GM19438 (cell line): ENCODE results near the gene SACS.
A peak's percentile ranks its signal among the peaks of the same experiment; 100 is the strongest.

Experiments
- ATAC-seq: cut with Tn5 transposase; IDR thresholded peaks from one replicate; pipeline ENCODE4 v1.9.1; 2021; ENCODE audit warnings: low read depth; ENCODE audit not compliant: unreplicated experiment

The SACS gene

GRCh38 chr13:23433171-23434153 lies at the start of gene SACS:
SACS (minus strand) TSS chr13:23433702; CDS start chr13:23411239, 22,463 bp downstream.
- ATAC-seq: no peak

- no peak for ATAC-seq
These were observed 46.8 kb upstream of the SACS start for GRCh38 chr13:23480324-23480723.

GRCh38 chr13:23477101-23477500 lies 43.6 kb upstream of the SACS start:
- no peak for ATAC-seq

- no peak for ATAC-seq
These were observed 39.7 kb upstream of the SACS start for GRCh38 chr13:23473221-23473620.

- no peak for ATAC-seq
These were observed 38.7 kb upstream of the SACS start for GRCh38 chr13:23472189-23472588.

- no peak for ATAC-seq
These were observed 37.5 kb upstream of the SACS start for GRCh38 chr13:23470790-23471614.

- no peak for ATAC-seq
These were observed 36.5 kb upstream of the SACS start for GRCh38 chr13:23469951-23470421.

GRCh38 chr13:23468811-23469210 lies 35.3 kb upstream of the SACS start:
- no peak for ATAC-seq

GRCh38 chr13:23467932-23468278 lies 34.4 kb upstream of the SACS start:
- no peak for ATAC-seq

GRCh38 chr13:23467048-23467931 lies 33.8 kb upstream of the SACS start:
- no peak for ATAC-seq

GRCh38 chr13:23466144-23467002 lies 32.9 kb upstream of the SACS start:
- peak; percentile 79 for ATAC-seq

GRCh38 chr13:23463661-23464060 lies 30.2 kb upstream of the SACS start:
- ATAC-seq: no peak

- ATAC-seq: no peak
These were observed 29.5 kb upstream of the SACS start for GRCh38 chr13:23462815-23463559.

GRCh38 chr13:23461544-23461943 lies 28.0 kb upstream of the SACS start:
- ATAC-seq: no peak

GRCh38 chr13:23460921-23461320 lies 27.4 kb upstream of the SACS start:
- ATAC-seq: no peak

GRCh38 chr13:23460309-23460708 lies 26.8 kb upstream of the SACS start:
- peak; percentile 62 for ATAC-seq

GRCh38 chr13:23458989-23459388 lies 25.5 kb upstream of the SACS start:
- no peak for ATAC-seq

GRCh38 chr13:23456437-23457210 lies 23.1 kb upstream of the SACS start:
- ATAC-seq: no peak
